HepG2 (cell line): ENCODE measurements around the gene LSM2. TPM values are rescaled to one million over a fixed set of nuclear protein-coding genes. Genes with fewer than 3 reads are reported as not detected.

Experiments
- SKI ChIP-seq: fragments of 450-650 bp; IDR thresholded peaks from one replicate; pipeline ENCODE4 v1.6.1; 2018; ENCODE audit warnings: mild to moderate bottlenecking; ENCODE audit not compliant: partially characterized antibody
- SOX13 ChIP-seq, 3 experiments: fragments of 450-650 bp in 1 of 3; sonication (generic) in 1 of 3; formaldehyde crosslinking in 1 of 3; IDR thresholded peaks in 2 of 3; conservative IDR thresholded peaks in 1 of 3; 2 replicates each; pipeline versions ENCODE4 v1.5.0 to v1.6.1; 2016 to 2020; ENCODE audit warnings: antibody characterized with exemption in 1 of 3, mild to moderate bottlenecking in 1 of 3, missing compliant biosample characterization in 1 of 3, missing genetic modification reagents in 1 of 3, moderate library complexity in 1 of 3
- ZNF160 ChIP-seq: sonication (generic); formaldehyde crosslinking; IDR thresholded peaks from 2 replicates; pipeline ENCODE4 v1.8.0; 2022; ENCODE audit warnings: mild to moderate bottlenecking, inconsistent platforms, missing genetic modification reagents
- polyA plus RNA-seq, 8 experiments: library from polyadenylated mRNA; depleted of rRNA in 3 of 8; stranded (reverse) in 7 of 8; unstranded in 1 of 8; fragments of >200 nt; fragmentation: Illumina TruSeq in 4 of 8; extraction: Trizol in 4 of 8; gene quantifications; 2 replicates each; pipeline versions ENCODE4 v1.2.1 to v1.2.3, GENCODE V29; 2011 to 2016; ENCODE audit warnings: low read depth in 4 of 8, missing spikeins in 1 of 8, mixed read lengths in 1 of 8; ENCODE audit not compliant: insufficient read depth in 1 of 8
- total RNA-seq, 5 experiments: library from RNA; depleted of rRNA; stranded (reverse); fragments of >200 nt; fragmentation: Illumina TruSeq; extraction: Trizol; gene quantifications; 2 replicates each; pipeline ENCODE4 v1.2.3, GENCODE V29; 2016; ENCODE audit warnings: low read depth in 1 of 5
- TF ChIP-seq, protein P1 (sequence below): sonication (generic); formaldehyde crosslinking; IDR thresholded peaks from 2 replicates; pipeline ENCODE4 v1.4.0; 2020; ENCODE audit warnings: missing genetic modification reagents
- TF ChIP-seq, protein P2 (sequence below): sonication (generic); formaldehyde crosslinking; IDR thresholded peaks from 2 replicates; pipeline ENCODE4 v1.4.0; 2020; ENCODE audit warnings: missing genetic modification reagents, mild to moderate bottlenecking, borderline replicate concordance
- TF ChIP-seq, protein P3 (sequence below): sonication (generic); formaldehyde crosslinking; conservative IDR thresholded peaks from 2 replicates; pipeline ENCODE4 v1.4.0; 2020; ENCODE audit warnings: mild to moderate bottlenecking, missing genetic modification reagents, moderate library complexity
- TF ChIP-seq, protein P4 (sequence below): sonication (generic); formaldehyde crosslinking; IDR thresholded peaks from 2 replicates; pipeline ENCODE4 v1.4.0; 2020; ENCODE audit warnings: missing genetic modification reagents
- TF ChIP-seq, protein P5 (sequence below): sonication (generic); formaldehyde crosslinking; conservative IDR thresholded peaks from 2 replicates; pipeline ENCODE4 v1.8.1; 2023; ENCODE audit warnings: missing genetic modification reagents
- TF ChIP-seq, protein P6 (sequence below): sonication (generic); IDR thresholded peaks from 2 replicates; pipeline ENCODE4 v1.6.1; 2016; ENCODE audit warnings: low read depth, borderline replicate concordance

Gene LSM2
- total and polyA plus RNA-seq, 2 of the 13 experiments (the other 11 are each of a cell fraction or from before 2014, with no cell fraction given), result 69.4 to 90.5 TPM

DNA sequence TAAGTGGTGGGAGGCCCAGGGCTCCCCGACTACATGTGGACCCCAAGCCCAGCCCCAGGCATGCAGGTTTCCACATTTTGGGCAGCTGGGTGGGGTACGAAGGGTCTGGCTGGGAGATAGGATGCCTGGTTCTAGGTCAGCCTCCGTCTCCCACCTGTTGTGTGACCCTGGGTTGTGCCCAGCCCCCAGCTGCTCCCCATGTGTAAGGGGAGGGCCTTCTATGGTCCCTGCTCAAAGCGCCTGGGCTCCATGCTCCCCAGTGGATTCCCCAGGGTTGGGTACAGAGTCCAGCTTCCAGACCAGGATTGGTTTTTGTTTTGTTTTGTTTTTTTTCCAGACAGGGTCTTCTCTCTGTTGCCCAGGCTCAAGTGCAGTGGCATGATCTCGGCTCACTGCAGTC lies 28.6 kb downstream of the LSM2 start (continued):
- TF ChIP-seq, protein P1, sequence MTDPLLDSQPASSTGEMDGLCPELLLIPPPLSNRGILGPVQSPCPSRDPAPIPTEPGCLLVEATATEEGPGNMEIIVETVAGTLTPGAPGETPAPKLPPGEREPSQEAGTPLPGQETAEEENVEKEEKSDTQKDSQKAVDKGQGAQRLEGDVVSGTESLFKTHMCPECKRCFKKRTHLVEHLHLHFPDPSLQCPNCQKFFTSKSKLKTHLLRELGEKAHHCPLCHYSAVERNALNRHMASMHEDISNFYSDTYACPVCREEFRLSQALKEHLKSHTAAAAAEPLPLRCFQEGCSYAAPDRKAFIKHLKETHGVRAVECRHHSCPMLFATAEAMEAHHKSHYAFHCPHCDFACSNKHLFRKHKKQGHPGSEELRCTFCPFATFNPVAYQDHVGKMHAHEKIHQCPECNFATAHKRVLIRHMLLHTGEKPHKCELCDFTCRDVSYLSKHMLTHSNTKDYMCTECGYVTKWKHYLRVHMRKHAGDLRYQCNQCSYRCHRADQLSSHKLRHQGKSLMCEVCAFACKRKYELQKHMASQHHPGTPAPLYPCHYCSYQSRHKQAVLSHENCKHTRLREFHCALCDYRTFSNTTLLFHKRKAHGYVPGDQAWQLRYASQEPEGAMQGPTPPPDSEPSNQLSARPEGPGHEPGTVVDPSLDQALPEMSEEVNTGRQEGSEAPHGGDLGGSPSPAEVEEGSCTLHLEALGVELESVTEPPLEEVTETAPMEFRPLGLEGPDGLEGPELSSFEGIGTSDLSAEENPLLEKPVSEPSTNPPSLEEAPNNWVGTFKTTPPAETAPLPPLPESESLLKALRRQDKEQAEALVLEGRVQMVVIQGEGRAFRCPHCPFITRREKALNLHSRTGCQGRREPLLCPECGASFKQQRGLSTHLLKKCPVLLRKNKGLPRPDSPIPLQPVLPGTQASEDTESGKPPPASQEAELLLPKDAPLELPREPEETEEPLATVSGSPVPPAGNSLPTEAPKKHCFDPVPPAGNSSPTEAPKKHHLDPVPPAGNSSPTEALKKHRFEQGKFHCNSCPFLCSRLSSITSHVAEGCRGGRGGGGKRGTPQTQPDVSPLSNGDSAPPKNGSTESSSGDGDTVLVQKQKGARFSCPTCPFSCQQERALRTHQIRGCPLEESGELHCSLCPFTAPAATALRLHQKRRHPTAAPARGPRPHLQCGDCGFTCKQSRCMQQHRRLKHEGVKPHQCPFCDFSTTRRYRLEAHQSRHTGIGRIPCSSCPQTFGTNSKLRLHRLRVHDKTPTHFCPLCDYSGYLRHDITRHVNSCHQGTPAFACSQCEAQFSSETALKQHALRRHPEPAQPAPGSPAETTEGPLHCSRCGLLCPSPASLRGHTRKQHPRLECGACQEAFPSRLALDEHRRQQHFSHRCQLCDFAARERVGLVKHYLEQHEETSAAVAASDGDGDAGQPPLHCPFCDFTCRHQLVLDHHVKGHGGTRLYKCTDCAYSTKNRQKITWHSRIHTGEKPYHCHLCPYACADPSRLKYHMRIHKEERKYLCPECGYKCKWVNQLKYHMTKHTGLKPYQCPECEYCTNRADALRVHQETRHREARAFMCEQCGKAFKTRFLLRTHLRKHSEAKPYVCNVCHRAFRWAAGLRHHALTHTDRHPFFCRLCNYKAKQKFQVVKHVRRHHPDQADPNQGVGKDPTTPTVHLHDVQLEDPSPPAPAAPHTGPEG (CRISPR knock-in tag), result 0 out of 2 replicates have a peak, but pooled peaks have one; percentile 35
- TF ChIP-seq, protein P2, sequence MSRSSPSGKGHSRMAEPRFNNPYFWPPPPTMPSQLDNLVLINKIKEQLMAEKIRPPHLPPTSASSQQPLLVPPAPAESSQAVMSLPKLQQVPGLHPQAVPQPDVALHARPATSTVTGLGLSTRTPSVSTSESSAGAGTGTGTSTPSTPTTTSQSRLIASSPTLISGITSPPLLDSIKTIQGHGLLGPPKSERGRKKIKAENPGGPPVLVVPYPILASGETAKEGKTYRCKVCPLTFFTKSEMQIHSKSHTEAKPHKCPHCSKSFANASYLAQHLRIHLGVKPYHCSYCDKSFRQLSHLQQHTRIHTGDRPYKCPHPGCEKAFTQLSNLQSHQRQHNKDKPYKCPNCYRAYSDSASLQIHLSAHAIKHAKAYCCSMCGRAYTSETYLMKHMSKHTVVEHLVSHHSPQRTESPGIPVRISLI (CRISPR knock-in tag), result peak; percentile 78; the same call in 1 of the 2 replicates
- TF ChIP-seq, protein P3, sequence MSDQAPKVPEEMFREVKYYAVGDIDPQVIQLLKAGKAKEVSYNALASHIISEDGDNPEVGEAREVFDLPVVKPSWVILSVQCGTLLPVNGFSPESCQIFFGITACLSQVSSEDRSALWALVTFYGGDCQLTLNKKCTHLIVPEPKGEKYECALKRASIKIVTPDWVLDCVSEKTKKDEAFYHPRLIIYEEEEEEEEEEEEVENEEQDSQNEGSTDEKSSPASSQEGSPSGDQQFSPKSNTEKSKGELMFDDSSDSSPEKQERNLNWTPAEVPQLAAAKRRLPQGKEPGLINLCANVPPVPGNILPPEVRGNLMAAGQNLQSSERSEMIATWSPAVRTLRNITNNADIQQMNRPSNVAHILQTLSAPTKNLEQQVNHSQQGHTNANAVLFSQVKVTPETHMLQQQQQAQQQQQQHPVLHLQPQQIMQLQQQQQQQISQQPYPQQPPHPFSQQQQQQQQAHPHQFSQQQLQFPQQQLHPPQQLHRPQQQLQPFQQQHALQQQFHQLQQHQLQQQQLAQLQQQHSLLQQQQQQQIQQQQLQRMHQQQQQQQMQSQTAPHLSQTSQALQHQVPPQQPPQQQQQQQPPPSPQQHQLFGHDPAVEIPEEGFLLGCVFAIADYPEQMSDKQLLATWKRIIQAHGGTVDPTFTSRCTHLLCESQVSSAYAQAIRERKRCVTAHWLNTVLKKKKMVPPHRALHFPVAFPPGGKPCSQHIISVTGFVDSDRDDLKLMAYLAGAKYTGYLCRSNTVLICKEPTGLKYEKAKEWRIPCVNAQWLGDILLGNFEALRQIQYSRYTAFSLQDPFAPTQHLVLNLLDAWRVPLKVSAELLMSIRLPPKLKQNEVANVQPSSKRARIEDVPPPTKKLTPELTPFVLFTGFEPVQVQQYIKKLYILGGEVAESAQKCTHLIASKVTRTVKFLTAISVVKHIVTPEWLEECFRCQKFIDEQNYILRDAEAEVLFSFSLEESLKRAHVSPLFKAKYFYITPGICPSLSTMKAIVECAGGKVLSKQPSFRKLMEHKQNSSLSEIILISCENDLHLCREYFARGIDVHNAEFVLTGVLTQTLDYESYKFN, result peak; percentile 75
- TF ChIP-seq ZNF160 (peak; percentile 44; the same call in 1 of the 2 replicates), SKI (no peak), SOX13 (IDR thresholded peaks at IDR 0.05) (no peak), SOX13 (CRISPR knock-in tag; conservative IDR thresholded peaks at IDR 0.05 in 1 of 2, IDR thresholded peaks at IDR 0.05 in 1 of 2) (peak in 1 of 2 experiments; percentile 31; a peak in 1 of 4 replicates)
- TF ChIP-seq, protein P4, sequence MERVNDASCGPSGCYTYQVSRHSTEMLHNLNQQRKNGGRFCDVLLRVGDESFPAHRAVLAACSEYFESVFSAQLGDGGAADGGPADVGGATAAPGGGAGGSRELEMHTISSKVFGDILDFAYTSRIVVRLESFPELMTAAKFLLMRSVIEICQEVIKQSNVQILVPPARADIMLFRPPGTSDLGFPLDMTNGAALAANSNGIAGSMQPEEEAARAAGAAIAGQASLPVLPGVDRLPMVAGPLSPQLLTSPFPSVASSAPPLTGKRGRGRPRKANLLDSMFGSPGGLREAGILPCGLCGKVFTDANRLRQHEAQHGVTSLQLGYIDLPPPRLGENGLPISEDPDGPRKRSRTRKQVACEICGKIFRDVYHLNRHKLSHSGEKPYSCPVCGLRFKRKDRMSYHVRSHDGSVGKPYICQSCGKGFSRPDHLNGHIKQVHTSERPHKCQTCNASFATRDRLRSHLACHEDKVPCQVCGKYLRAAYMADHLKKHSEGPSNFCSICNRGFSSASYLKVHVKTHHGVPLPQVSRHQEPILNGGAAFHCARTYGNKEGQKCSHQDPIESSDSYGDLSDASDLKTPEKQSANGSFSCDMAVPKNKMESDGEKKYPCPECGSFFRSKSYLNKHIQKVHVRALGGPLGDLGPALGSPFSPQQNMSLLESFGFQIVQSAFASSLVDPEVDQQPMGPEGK, result peak; percentile 89
- TF ChIP-seq, protein P5, sequence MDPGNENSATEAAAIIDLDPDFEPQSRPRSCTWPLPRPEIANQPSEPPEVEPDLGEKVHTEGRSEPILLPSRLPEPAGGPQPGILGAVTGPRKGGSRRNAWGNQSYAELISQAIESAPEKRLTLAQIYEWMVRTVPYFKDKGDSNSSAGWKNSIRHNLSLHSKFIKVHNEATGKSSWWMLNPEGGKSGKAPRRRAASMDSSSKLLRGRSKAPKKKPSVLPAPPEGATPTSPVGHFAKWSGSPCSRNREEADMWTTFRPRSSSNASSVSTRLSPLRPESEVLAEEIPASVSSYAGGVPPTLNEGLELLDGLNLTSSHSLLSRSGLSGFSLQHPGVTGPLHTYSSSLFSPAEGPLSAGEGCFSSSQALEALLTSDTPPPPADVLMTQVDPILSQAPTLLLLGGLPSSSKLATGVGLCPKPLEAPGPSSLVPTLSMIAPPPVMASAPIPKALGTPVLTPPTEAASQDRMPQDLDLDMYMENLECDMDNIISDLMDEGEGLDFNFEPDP, result no peak
- TF ChIP-seq, protein P6, sequence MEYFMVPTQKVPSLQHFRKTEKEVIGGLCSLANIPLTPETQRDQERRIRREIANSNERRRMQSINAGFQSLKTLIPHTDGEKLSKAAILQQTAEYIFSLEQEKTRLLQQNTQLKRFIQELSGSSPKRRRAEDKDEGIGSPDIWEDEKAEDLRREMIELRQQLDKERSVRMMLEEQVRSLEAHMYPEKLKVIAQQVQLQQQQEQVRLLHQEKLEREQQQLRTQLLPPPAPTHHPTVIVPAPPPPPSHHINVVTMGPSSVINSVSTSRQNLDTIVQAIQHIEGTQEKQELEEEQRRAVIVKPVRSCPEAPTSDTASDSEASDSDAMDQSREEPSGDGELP, result peak; percentile 72; the same call in 1 of the 2 replicates
